K562 treated with DMSO at 1 percent for 4 hours (cell line): ENCODE data around the gene SLC41A1. TPM values are rescaled to one million over a fixed set of nuclear protein-coding genes. Genes with fewer than 3 reads are reported as not detected.

Source experiments
- total RNA-seq: library from RNA; unstranded; fragments of 300-600 nt; gene quantifications from 2 replicates; pipeline ENCODE4 v1.2.3, GENCODE V29; 2022; ENCODE audit not compliant: insufficient read depth

Gene SLC41A1
- total RNA-seq, result 6.0 and 9.0 TPM in 2 replicates

DNA sequence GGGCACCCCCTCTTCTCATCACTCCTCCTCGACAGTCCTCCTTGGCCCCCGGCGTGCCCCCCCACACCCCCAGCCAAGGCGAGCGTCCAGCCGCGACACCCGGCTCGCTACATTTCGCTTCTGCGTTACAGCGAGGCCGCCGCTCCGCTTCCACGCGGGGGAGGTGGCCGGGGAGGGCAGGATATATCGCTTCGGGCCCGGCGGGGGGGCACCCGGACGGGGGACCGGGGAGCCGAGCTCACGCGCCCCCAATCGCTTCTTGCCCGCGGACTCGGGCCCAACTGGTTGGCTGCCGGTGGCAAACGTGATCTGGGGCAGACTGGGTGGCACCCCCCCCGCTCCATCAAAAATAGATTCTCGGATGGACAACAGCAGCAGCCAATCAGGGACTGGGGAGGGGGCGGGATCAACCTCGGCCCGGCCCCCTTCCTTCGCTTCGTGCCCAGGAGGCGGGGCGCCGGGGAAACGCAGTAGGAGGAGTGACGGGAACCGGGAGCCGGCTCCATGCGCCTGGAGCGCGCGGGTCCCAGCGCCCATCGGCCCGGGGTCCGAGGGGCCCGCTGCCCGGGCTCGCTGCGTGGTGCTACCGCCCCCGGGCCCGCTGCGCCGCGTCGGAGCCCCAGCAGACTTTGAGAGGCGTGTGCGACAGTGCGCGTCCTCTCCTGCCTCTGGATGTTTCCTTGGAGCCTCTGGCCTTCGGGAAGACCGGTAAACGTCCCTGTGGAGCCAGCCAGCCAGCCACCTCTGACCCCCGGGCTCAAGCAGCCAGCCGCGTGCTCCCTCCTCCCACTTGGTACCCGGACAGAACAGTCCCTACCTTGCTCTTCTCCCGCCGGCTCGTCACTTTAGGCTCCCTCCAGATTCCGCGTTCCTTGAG is at the start of gene SLC41A1:
Gene SLC41A1, minus strand, starts transcription at position 321 of the 877 bp plus-strand sequence. CDS start 2,757 bp downstream, outside the sequence.

DNA sequence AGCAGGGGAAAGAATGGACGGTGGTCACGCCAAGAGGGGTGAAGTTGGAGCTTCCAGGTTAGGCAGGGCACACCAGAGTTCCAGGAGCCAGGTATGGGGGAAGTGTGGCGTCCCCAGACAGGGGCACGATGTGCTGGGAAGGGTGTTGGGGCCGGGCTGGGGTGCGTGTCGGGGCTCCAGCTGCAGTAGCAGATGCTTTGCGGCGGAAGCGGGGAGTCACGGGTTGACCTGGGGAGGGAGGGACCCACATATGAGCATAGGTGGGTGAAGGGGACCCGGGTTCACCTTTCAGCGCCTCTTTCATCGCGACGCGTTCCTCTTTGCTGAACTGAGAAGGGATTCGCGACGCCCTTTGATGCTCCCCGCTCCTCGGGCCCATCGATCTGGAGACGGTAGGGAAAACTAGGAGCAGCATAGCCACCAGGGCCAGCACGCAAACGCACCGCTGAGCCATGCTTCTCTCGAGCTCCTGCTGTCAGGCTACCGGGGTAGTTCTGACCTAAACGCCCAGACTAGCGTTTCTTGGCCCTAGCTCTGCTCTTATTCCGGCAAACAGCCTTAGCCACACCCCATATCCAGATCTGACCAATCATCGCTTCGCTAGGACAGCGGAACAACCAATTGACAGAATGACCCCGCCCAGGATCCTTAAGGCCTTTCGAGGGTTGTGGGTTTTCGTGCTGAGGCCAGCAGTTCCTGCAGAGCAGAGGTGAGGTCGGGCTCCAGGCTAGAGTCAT is 36.8 kb upstream of the SLC41A1 start, which contains the start of gene PM20D1:
Gene PM20D1, minus strand, starts transcription at position 514 of the 737 bp plus-strand sequence. Its CDS starts 60 bp downstream, at position 454.

DNA sequence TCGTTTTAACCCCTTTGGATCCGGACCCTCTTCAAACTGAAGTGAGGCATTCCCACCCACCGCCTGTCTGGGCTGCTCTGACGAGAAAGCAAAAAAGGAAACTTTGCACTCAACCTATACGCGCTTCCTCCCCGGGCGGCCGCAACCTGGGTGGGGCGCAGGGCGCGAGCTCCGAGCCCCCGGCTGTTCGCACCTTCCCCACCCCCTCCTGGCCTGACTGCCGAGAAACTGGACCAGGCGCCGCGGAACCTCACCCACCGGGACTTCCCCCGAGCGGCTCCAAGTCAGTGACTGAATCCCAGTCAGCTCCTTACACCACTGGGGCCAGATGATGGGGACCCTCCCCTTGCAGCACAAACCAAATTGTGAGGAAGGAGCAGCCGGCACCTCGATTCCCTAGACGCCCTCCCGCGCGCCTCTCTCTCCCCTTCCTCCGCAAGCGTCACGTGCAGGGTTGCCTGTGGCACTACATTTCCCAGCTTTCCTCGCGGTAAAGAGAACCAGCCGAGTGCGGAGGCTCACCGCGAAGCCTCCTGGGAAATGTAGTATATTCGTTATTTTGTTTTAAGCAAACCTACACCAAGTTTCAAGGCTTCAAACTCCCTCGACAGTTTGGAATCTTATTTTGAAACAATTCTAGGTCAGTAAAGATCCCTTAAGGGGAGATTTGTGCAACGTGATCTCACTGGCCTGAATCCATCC is 37.8 kb downstream of the SLC41A1 start, which contains the start of gene RAB29:
Gene RAB29, minus strand, starts transcription at position 468 of the 702 bp plus-strand sequence. CDS start 526 bp downstream, outside the sequence.

DNA sequence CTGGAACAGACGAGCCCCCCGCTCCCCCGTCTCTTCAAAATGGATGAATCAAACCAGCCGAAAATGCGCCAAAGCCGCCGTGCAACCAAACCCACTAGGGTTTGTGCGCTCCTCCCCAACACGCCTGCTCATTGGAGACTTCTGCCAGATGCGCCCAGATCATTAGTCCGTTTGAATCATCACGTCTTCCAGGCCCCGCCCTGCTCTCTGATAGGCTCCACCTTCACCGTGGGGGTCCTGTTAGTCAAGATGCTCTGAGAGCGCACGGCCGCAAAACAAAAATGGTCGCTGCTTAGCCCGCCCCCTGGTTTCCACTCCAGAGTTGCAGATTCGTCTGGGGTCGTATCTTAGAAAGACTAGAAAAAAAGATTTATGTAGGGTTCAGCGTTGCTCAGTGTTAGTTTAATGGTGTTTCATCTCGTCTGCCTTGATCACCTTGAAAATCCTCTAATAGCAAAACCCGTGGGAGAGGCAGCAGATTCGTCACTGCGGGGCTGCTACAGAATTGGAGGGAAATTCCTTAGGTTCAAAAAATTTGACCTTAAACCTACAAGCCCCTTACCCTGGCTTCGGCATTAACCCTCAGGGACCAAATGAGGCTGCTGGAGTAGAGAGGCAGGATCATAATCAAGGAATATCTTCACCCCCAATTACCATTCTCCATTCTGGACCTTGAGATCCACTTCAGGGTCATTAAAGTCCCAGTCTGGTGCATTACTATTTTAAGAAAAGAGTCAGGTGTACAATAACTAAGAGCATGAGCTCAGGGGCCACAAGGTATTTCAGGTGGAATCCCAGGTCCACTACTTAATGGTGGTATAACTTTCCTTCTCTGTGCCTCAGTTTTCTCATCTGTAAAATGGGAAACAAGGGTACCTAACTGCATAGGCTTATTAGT is 62.6 kb downstream of the SLC41A1 start, which contains the start of gene NUCKS1:
Gene NUCKS1, minus strand, starts transcription at position 45 of the 898 bp plus-strand sequence. CDS start 209 bp downstream, outside the sequence.

Other genes starting within 250 kb of the SLC41A1 start
- gene ELK4, start 181.2 kb downstream of the SLC41A1 start, total RNA-seq, result 6.9 and 7.4 TPM in 2 replicates
- 5.7 and 8.1 TPM in 2 replicates for gene SLC45A3, start 132.7 kb downstream of the SLC41A1 start, total RNA-seq
- 190 and 427 TPM in 2 replicates for gene NUCKS1, start 63.0 kb downstream of the SLC41A1 start, total RNA-seq
- 9.2 and 13.8 TPM in 2 replicates for gene RAB29, start 37.7 kb downstream of the SLC41A1 start, total RNA-seq
- gene PM20D1, start 36.9 kb upstream of the SLC41A1 start, total RNA-seq, result not detected in 2 replicates
- not detected in 2 replicates for gene SLC26A9, start 130.3 kb upstream of the SLC41A1 start, total RNA-seq
- not detected in 2 replicates for gene RAB7B, start 190.2 kb upstream of the SLC41A1 start, total RNA-seq
- not detected in 2 replicates for gene CTSE, start 210.7 kb upstream of the SLC41A1 start, total RNA-seq
- gene RHEX, start 240.0 kb upstream of the SLC41A1 start, total RNA-seq, result not detected in 2 replicates